ENCODE results near the gene PHPT1.

Gene PHPT1

GRCh38 chr9:136855461-136856078, 6.4 kb downstream of the PHPT1 start:
- DNase-seq (ENCODE audit: extremely low read depth, low read depth): no peak
- TF ChIP-seq CTCF (IDR thresholded peaks at IDR 0.05; ENCODE audit: low read depth, low read length): no peak

GRCh38 chr9:136856079-136856476, 6.9 kb downstream of the PHPT1 start:
- TF ChIP-seq CTCF (IDR thresholded peaks at IDR 0.05; ENCODE audit: low read depth, low read length): no peak

GRCh38 chr9:136856541-136857141, 7.4 kb downstream of the PHPT1 start:
- TF ChIP-seq CTCF (IDR thresholded peaks at IDR 0.05; ENCODE audit: low read depth, low read length): no peak
- DNase-seq (ENCODE audit: extremely low read depth, low read depth): no peak

More at GRCh38 chr9:136856079-136856476, 6.9 kb downstream of the PHPT1 start:
- no peak for DNase-seq (ENCODE audit: extremely low read depth, low read depth)

GRCh38 chr9:136857166-136857565, 8.0 kb downstream of the PHPT1 start:
- no peak for TF ChIP-seq CTCF (IDR thresholded peaks at IDR 0.05; ENCODE audit: low read depth, low read length)
- DNase-seq (ENCODE audit: extremely low read depth, low read depth): no peak

GRCh38 chr9:136857581-136858412, 8.6 kb downstream of the PHPT1 start:
- no peak for DNase-seq (ENCODE audit: extremely low read depth, low read depth)
- TF ChIP-seq CTCF (IDR thresholded peaks at IDR 0.05; ENCODE audit: low read depth, low read length): no peak

GRCh38 chr9:136858452-136858843, 9.2 kb downstream of the PHPT1 start:
- no peak for DNase-seq (ENCODE audit: extremely low read depth, low read depth)
- TF ChIP-seq CTCF (IDR thresholded peaks at IDR 0.05; ENCODE audit: low read depth, low read length): no peak

All from AG09319 (cell line).